Measurements from ENCODE around the gene BHLHE41.

DNA sequence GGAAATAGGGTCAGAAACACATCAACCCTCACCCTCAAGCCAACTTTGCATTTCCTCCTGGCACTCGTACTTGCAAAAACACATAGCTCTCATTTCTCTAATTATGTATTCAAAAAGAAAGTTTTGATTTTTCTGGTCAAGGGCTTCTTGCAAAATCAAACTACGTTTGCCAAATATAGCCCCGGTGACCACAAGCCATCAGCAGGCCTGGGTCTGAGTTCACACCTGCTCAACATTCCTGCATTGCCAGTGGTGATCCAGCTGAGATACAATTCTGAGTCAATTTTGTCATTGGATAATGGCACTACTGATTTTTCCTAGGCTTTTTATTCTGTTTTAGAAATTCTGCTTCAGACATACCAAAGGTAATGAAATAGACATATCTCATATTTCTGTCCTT is 10.7 kb upstream of the BHLHE41 start:
- TF ChIP-seq, protein P1, sequence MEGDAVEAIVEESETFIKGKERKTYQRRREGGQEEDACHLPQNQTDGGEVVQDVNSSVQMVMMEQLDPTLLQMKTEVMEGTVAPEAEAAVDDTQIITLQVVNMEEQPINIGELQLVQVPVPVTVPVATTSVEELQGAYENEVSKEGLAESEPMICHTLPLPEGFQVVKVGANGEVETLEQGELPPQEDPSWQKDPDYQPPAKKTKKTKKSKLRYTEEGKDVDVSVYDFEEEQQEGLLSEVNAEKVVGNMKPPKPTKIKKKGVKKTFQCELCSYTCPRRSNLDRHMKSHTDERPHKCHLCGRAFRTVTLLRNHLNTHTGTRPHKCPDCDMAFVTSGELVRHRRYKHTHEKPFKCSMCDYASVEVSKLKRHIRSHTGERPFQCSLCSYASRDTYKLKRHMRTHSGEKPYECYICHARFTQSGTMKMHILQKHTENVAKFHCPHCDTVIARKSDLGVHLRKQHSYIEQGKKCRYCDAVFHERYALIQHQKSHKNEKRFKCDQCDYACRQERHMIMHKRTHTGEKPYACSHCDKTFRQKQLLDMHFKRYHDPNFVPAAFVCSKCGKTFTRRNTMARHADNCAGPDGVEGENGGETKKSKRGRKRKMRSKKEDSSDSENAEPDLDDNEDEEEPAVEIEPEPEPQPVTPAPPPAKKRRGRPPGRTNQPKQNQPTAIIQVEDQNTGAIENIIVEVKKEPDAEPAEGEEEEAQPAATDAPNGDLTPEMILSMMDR (IDR thresholded peaks at IDR 0.05), result no peak
- TF ChIP-seq, protein P2, sequence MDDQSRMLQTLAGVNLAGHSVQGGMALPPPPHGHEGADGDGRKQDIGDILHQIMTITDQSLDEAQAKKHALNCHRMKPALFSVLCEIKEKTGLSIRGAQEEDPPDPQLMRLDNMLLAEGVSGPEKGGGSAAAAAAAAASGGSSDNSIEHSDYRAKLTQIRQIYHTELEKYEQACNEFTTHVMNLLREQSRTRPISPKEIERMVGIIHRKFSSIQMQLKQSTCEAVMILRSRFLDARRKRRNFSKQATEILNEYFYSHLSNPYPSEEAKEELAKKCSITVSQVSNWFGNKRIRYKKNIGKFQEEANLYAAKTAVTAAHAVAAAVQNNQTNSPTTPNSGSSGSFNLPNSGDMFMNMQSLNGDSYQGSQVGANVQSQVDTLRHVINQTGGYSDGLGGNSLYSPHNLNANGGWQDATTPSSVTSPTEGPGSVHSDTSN (IDR thresholded peaks at IDR 0.05), result no peak
- TF ChIP-seq, protein P3, sequence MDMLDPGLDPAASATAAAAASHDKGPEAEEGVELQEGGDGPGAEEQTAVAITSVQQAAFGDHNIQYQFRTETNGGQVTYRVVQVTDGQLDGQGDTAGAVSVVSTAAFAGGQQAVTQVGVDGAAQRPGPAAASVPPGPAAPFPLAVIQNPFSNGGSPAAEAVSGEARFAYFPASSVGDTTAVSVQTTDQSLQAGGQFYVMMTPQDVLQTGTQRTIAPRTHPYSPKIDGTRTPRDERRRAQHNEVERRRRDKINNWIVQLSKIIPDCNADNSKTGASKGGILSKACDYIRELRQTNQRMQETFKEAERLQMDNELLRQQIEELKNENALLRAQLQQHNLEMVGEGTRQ (IDR thresholded peaks at IDR 0.05), result no peak
- TF ChIP-seq POLR2A (IDR thresholded peaks at IDR 0.05; ENCODE audit: low read length) (no peak), PHF8 (IDR thresholded peaks at IDR 0.05; ENCODE audit: borderline replicate concordance, low read depth) (no peak), SMC3 (IDR thresholded peaks at IDR 0.05) (no peak)

All from A549 (cell line).